Astrocyte (in vitro differentiated cells and primary cell): ENCODE results near the gene RTP3. TPM values are rescaled to one million over a fixed set of nuclear protein-coding genes. Genes with fewer than 3 reads are reported as not detected.
A peak's percentile ranks its signal among the peaks of the same experiment; 100 is the strongest.

Source experiments
- DNase-seq: peaks from one replicate; pipeline ENCODE4 v3.0.0-alpha.2; 2010; ENCODE audit warnings: low read depth
- FAIRE-seq: peaks from 2 replicates; lab custom pipeline; 2011; peaks lifted over from hg19 to GRCh38; lab: Jason Lieb, UNC
- H2AFZ ChIP-seq: 2 replicates; pipeline ENCODE4 v1.6.0; 2012; ENCODE audit warnings: low read depth, low read length, inconsistent platforms
- H3K27ac ChIP-seq: 2 replicates; pipeline ENCODE4 v1.5.1; 2011; ENCODE audit warnings: low read depth, low read length, inconsistent platforms
- H3K27me3 ChIP-seq: 2 replicates; pipeline ENCODE4 v1.6.0; 2011; ENCODE audit warnings: low read length, inconsistent platforms; ENCODE audit not compliant: insufficient read depth
- H3K36me3 ChIP-seq: 2 replicates; pipeline ENCODE4 v1.5.1; 2011; ENCODE audit warnings: low read length, inconsistent platforms; ENCODE audit not compliant: insufficient read depth
- H3K4me1 ChIP-seq: 2 replicates; pipeline ENCODE4 v1.5.1; 2011; ENCODE audit warnings: low read length, inconsistent platforms; ENCODE audit not compliant: insufficient read depth
- H3K4me2 ChIP-seq: 2 replicates; pipeline ENCODE4 v1.6.0; 2012; ENCODE audit warnings: low read length, inconsistent platforms
- H3K4me3 ChIP-seq: 2 replicates; pipeline ENCODE4 v1.5.1; 2011; ENCODE audit warnings: low read depth, mild to moderate bottlenecking, low read length, inconsistent platforms; ENCODE audit not compliant: insufficient read depth
- H3K79me2 ChIP-seq: 2 replicates; pipeline ENCODE4 v1.6.0; 2012; ENCODE audit warnings: mild to moderate bottlenecking, low read length, inconsistent platforms; ENCODE audit not compliant: insufficient read depth
- H3K9ac ChIP-seq: 2 replicates; pipeline ENCODE4 v1.6.0; 2012; ENCODE audit warnings: mild to moderate bottlenecking, low read length, inconsistent platforms
- H3K9me3 ChIP-seq: 2 replicates; pipeline ENCODE4 v1.5.1; 2012; ENCODE audit warnings: low read depth, mild to moderate bottlenecking, low read length, inconsistent platforms; ENCODE audit not compliant: insufficient read depth
- H4K20me1 ChIP-seq: 2 replicates; pipeline ENCODE4 v1.6.0; 2012; ENCODE audit warnings: low read length, inconsistent platforms; ENCODE audit not compliant: insufficient read depth
- H3K27ac Mint-ChIP-seq: one replicate; pipeline ENCODE4 v1.8.0; 2021; ENCODE audit warnings: mild to moderate bottlenecking, mixed read lengths; ENCODE audit not compliant: unreplicated experiment
- H3K27me3 Mint-ChIP-seq: one replicate; pipeline ENCODE4 v1.8.0; 2021; ENCODE audit warnings: low read depth, mixed read lengths; ENCODE audit not compliant: unreplicated experiment
- H3K36me3 Mint-ChIP-seq: one replicate; pipeline ENCODE4 v1.8.0; 2021; ENCODE audit warnings: low read depth, mixed read lengths; ENCODE audit not compliant: unreplicated experiment
- H3K4me1 Mint-ChIP-seq: one replicate; pipeline ENCODE4 v1.8.0; 2021; ENCODE audit warnings: low read depth, mixed read lengths; ENCODE audit not compliant: unreplicated experiment
- H3K4me3 Mint-ChIP-seq: one replicate; pipeline ENCODE4 v1.8.0; 2021; ENCODE audit warnings: mild to moderate bottlenecking, moderate library complexity, mixed read lengths; ENCODE audit not compliant: unreplicated experiment
- H3K9me3 Mint-ChIP-seq: one replicate; pipeline ENCODE4 v1.8.0; 2021; ENCODE audit warnings: mild to moderate bottlenecking, mixed read lengths; ENCODE audit not compliant: unreplicated experiment
- CTCF ChIP-seq: IDR thresholded peaks from 2 replicates; pipeline ENCODE4 v1.5.1; 2011; ENCODE audit warnings: low read depth, mild to moderate bottlenecking, inconsistent platforms, low read length, moderate library complexity; ENCODE audit not compliant: insufficient read depth
- EZH2 ChIP-seq: IDR thresholded peaks from 2 replicates; pipeline ENCODE4 v1.6.1; 2012; ENCODE audit warnings: mild to moderate bottlenecking, low read length, inconsistent platforms; ENCODE audit not compliant: insufficient read depth
- total RNA-seq: library from RNA; stranded (reverse); gene quantifications from 2 replicates; pipeline ENCODE4 v1.2.1, GENCODE V29; 2021

Gene RTP3
- total RNA-seq, 1 donor from 2014 or later: not detected

GRCh38 chr3:46498916-46499519 is 1.2 kb downstream of the RTP3 start:
- no peak overlapping the region for H3K9ac ChIP-seq
- Mint-ChIP-seq H3K4me3 (no peak overlapping the region), H3K9me3 (peaks cover 2% of the 10 kb centered on the region), H3K27me3 (peaks cover 7% of the 10 kb centered on the region), H3K27ac (no peak overlapping the region), H3K36me3 (no peaks in the 10 kb centered on the region), H3K4me1 (peaks cover 33% of the 10 kb centered on the region)
- no peak overlapping the region for H3K4me2 ChIP-seq
- no peaks in the 10 kb centered on the region for H3K36me3 ChIP-seq
- H3K4me1 ChIP-seq: peaks cover 30% of the 10 kb centered on the region
- H3K9me3 ChIP-seq: no peaks in the 10 kb centered on the region
- H3K4me3 ChIP-seq: no peak overlapping the region
- no peaks in the 10 kb centered on the region for H3K27me3 ChIP-seq
- FAIRE-seq (no peak), DNase-seq (no peak)
- no peaks in the 10 kb centered on the region for H4K20me1 ChIP-seq
- H2AFZ ChIP-seq: no peak overlapping the region
- H3K79me2 ChIP-seq: no peaks in the 10 kb centered on the region
- no peak for TF ChIP-seq EZH2
- no peak for TF ChIP-seq CTCF
- no peak overlapping the region for H3K27ac ChIP-seq

GRCh38 chr3:46500656-46501635 is 3.2 kb downstream of the RTP3 start:
- H3K9me3 Mint-ChIP-seq: peaks cover 2% of the 10 kb centered on the region
- H3K27ac Mint-ChIP-seq: peak overlapping the region; percentile 21
- no peaks in the 10 kb centered on the region for H3K27me3 ChIP-seq
- peaks cover 2% of the 10 kb centered on the region for H3K36me3 Mint-ChIP-seq
- no peaks in the 10 kb centered on the region for H3K36me3 ChIP-seq
- peak overlapping the region; percentile 69 for H3K4me2 ChIP-seq
- H4K20me1 ChIP-seq: no peaks in the 10 kb centered on the region
- H3K27ac ChIP-seq: peak overlapping the region; percentile 23
- TF ChIP-seq EZH2: no peak
- TF ChIP-seq CTCF: no peak
- DNase-seq: peak; percentile 93
- FAIRE-seq: peak; percentile 92
- peaks cover 26% of the 10 kb centered on the region for H3K4me1 ChIP-seq
- H3K4me1 Mint-ChIP-seq: peaks cover 31% of the 10 kb centered on the region
- peak overlapping the region; percentile 8 for H3K4me3 Mint-ChIP-seq
- no peak overlapping the region for H2AFZ ChIP-seq
- no peaks in the 10 kb centered on the region for H3K79me2 ChIP-seq
- no peaks in the 10 kb centered on the region for H3K9me3 ChIP-seq
- H3K4me3 ChIP-seq: no peak overlapping the region
- peaks cover 8% of the 10 kb centered on the region for H3K27me3 Mint-ChIP-seq
- peak overlapping the region; percentile 24 for H3K9ac ChIP-seq

GRCh38 chr3:46501702-46502101 is 3.9 kb downstream of the RTP3 start:
- no peaks in the 10 kb centered on the region for H3K9me3 ChIP-seq
- Mint-ChIP-seq H3K4me3 (no peak overlapping the region), H3K36me3 (peaks cover 2% of the 10 kb centered on the region), H3K27me3 (peaks cover 9% of the 10 kb centered on the region), H3K27ac (no peak overlapping the region), H3K9me3 (peaks cover 2% of the 10 kb centered on the region), H3K4me1 (peaks cover 24% of the 10 kb centered on the region)
- H3K79me2 ChIP-seq: no peaks in the 10 kb centered on the region
- FAIRE-seq (no peak), DNase-seq (peak; percentile 33)
- TF ChIP-seq EZH2 (no peak), CTCF (no peak)
- no peak overlapping the region for H3K4me2 ChIP-seq
- H3K4me1 ChIP-seq: peaks cover 21% of the 10 kb centered on the region
- no peak overlapping the region for H2AFZ ChIP-seq
- H3K27me3 ChIP-seq: no peaks in the 10 kb centered on the region
- H3K27ac ChIP-seq: no peak overlapping the region
- H4K20me1 ChIP-seq: no peaks in the 10 kb centered on the region
- H3K9ac ChIP-seq: no peak overlapping the region
- H3K4me3 ChIP-seq: no peak overlapping the region
- H3K36me3 ChIP-seq: no peaks in the 10 kb centered on the region
